Measurements from ENCODE around the gene SLC15A4.

The SLC15A4 gene

DNA sequence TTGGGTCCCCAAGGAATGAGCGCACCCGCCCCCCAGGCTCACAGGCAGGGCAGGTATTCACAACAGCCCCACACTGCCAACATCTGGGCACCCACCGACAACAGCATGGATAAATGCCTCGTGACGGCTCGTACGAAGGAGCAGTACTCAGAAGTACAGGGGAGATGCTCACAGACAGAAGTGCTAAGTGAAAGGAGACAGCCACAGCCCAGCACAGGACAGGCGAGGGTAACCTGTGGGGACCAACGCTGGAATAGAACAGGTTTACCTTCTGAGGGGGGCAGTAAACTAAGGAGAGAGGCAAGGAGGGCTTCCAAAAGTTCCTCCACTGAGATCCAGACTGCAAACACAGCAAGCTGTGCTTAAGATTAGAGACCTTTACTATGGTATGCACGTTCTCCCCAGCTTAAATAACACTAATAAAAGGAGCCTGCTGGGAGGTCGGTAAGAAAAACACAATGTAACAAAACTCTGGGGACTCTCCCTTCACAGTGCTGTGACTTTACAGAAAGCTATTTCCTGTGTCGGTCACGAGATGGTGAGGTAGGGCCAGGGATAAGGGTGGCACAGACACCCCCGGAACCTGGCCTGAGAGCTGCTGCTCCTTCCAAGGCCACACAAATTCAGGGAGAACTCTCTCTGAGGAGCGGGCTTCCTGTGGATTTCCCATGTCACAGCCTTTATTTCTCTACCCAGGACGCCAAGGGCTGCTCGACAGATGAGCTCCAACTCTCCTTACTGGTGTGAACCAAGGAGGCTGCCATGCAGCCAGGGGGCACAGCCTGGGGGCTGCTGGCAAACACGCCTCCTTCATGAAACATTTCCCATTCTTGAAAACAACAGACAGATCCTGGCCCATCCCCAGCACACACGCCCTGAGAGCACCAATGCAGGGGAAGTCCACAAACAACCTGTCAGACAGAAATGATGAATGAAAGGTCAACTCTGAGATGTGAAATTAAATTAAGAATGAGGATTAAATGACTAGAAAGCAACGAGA lies 26.3 kb downstream of the SLC15A4 start:
- no peak; the same call in none of the 2 replicates for TF ChIP-seq POLR2A (IDR thresholded peaks at IDR 0.05; ENCODE audit: low read depth, low read length)
- no peak for TF ChIP-seq POLR2AphosphoS5 (IDR thresholded peaks at IDR 0.05; ENCODE audit: low read depth, low read length)
- TF ChIP-seq TAF1 (IDR thresholded peaks at IDR 0.05; ENCODE audit: borderline replicate concordance, low read depth, low read length): no peak; the same call in 1 of the 2 replicates
- FAIRE-seq: peak; percentile 96

DNA sequence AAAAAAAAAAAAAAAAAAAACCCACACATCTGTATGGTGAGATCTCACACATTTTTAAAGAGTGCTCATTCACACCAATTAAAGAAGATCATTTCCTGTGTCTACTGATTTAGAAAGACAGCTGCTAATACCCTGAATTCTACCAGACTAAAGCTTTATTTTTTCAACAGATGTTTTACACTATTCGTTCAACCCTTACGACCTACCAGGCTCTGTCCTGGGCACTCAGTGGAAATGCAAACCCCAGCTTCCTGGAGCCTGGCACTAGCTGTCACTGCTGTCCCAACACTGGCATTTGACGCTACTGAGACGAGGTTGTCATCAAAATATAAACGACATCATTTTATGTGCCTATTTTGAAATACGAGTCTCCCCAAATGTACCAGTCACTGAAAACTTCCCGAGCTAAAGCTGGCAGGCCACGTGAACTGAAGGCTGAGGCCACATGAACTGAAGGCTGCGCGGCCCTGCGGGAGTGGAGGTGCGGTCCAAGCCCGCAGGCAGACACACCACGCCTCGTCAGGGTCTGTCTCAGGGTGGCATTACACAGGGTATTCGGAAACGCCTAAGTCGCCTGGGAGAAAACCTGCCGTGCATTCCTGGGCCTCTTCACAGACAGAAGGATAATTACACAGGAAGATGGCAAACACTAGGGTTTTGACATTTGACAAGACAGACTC lies 27.2 kb downstream of the SLC15A4 start:
- no peak for DNase-seq (ENCODE audit: insufficient read length)
- no peak for FAIRE-seq
- TF ChIP-seq TAF1 (IDR thresholded peaks at IDR 0.05; ENCODE audit: borderline replicate concordance, low read depth, low read length): no peak

More for the DNA sequence above, 26.3 kb downstream of the SLC15A4 start:
- no peak for DNase-seq (ENCODE audit: insufficient read length)

DNA sequence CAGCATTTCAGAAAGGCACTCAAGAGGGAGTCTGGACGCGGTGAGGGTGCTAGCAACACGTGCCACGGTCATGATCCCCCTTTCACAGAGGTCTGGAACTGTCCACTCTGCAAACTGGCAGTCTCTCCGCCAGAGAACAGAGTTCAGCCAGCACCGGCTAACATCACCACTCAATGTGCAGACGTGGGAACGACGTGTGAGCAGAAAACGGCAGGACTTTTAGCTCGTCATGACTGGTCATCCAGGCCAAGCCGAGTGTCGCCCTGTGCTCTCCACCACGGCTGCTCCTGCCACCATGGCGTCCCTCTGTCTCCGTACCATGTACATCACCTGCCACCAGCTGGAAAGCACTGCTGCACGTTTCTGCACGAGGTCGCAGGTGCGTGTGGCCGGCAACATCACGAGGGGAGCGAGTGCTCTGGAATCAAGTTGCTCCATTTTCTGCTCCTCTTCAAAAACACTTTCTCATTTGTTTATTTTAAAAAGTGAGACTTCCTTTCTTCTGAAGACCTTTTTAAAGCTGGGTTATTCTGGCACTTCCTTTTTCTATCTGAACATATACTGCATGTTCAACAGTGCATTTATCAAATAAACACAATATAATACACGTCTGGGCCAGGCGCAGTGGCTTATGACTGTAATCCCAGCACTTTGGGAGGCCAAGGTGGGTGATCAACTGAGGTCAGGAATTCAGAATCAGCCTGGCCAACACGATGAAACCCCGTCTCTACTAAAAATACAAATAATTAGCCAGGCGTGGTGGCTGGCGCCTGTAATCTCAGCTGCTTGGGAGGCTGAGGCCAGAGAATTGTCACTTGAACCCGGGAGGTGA lies 28.0 kb downstream of the SLC15A4 start:
- no peak for DNase-seq (ENCODE audit: insufficient read length)
- FAIRE-seq: peak; percentile 87
- TF ChIP-seq TAF1 (IDR thresholded peaks at IDR 0.05; ENCODE audit: borderline replicate concordance, low read depth, low read length): no peak
- no peak; the same call in 1 of the 2 replicates for TF ChIP-seq POLR2A (IDR thresholded peaks at IDR 0.05; ENCODE audit: low read depth, low read length)
- peak; percentile 56; the same call in 1 of the 2 replicates for TF ChIP-seq POLR2AphosphoS5 (IDR thresholded peaks at IDR 0.05; ENCODE audit: low read depth, low read length)

DNA sequence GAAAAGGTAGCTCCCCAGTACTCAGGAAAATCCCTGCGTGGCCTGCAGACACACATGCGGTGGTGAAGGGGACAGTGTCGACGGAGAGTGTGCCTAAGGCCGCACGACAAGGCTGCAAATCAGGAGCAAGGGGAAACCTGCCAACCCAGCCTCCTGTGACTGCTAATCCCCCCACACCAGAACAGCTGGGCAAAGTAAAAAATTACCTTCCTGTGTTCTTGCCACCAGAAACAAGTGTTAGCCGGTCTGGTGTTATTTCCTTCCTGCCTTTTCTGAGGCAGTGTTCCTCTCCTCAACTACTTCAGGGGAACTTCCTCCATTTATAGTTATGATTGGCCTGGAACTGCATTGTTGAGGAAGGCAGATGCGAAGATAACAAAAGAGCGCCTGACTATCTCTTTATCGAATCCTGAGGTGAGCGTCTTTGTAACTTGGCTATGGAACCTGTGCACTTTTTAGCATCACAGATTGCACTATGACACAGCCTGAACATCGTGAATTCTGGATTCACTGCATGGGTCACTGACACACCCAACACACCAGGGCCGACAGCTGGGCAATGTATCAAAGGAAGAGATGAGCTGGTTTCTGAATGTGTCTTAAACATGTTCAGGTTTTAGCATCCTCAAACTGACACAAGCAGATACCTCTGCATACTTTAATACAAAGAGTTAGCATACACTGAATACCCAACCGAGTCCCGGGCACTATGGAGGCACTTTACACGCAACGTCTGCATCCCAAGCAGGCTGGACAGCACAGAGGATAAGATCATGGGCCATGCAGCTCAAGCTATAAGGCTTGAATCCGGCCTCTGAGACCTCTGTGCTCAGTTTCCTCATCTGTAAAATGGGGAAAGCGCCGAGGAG lies 28.9 kb downstream of the SLC15A4 start:
- peak; percentile 61 for FAIRE-seq
- DNase-seq (ENCODE audit: insufficient read length): no peak
- TF ChIP-seq TAF1 (IDR thresholded peaks at IDR 0.05; ENCODE audit: borderline replicate concordance, low read depth, low read length): no peak
- peak; percentile 79 for TF ChIP-seq POLR2AphosphoS5 (IDR thresholded peaks at IDR 0.05; ENCODE audit: low read depth, low read length)
- TF ChIP-seq POLR2A (IDR thresholded peaks at IDR 0.05; ENCODE audit: low read depth, low read length): peak; percentile 62

DNA sequence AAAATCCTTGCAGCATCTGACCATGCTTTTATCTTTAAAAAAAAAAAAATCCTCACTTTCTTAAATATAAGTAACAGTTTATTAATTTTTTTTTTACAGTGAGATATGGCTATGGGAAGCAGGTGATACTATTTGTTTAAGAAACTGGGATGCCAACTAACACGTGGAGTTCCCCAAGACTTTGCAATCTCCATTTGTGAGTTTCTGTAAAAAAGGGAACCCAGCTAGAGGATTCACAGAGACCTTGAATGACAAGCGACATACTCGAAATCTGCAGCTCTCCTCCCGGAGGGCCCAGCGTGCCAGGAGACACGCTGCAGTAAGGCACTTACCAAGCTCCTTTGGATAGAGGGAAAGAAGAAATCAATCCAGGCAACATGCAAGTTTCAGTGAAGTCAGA lies 30.1 kb downstream of the SLC15A4 start:
- peak; percentile 46 for FAIRE-seq
- TF ChIP-seq TAF1 (IDR thresholded peaks at IDR 0.05; ENCODE audit: borderline replicate concordance, low read depth, low read length) (no peak), POLR2A (IDR thresholded peaks at IDR 0.05; ENCODE audit: low read depth, low read length) (no peak)
- no peak for DNase-seq (ENCODE audit: insufficient read length)

DNA sequence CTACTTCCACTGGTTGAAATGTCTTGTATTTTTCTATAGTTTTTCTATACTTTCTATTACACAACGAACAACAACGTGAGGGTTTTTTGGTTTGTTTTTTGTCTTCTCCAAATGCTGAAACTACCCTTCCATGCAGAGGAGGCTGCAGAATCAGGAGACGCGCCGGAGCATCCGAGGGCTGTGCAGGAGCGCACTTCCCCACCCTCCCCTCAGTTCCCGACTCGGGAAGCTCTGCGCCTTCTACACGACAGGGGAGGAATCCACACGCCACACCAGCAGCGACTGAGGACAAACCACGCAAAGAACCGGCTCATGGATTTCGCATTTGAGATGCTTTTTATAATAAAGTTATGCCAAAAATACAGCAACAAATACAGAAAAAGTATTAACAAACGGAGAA lies 30.9 kb downstream of the SLC15A4 start:
- FAIRE-seq: no peak
- DNase-seq (ENCODE audit: insufficient read length): no peak
- TF ChIP-seq TAF1 (IDR thresholded peaks at IDR 0.05; ENCODE audit: borderline replicate concordance, low read depth, low read length): no peak
- TF ChIP-seq POLR2A (IDR thresholded peaks at IDR 0.05; ENCODE audit: low read depth, low read length): no peak
- TF ChIP-seq POLR2AphosphoS5 (IDR thresholded peaks at IDR 0.05; ENCODE audit: low read depth, low read length): no peak

DNA sequence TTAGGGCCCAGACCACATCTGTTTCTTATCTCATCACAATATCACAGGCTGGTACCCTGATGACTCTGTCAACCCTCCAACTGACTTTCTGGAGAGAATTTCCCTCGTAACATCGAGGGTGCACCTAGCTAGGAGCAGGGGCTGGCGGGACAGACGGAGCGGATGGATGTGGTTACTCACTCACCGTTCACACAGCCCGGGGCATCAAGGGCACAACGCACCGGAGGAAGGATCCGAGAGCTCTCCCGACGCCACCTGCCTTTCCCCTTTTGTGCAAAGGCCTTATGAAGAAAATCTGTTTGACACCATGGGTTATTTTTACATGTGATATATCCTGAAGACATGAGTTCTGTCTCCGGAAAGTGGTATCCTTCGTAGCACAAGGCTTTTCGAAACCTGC lies 31.4 kb downstream of the SLC15A4 start:
- DNase-seq (ENCODE audit: insufficient read length) (no peak), FAIRE-seq (no peak)
- TF ChIP-seq TAF1 (IDR thresholded peaks at IDR 0.05; ENCODE audit: borderline replicate concordance, low read depth, low read length) (no peak), POLR2A (IDR thresholded peaks at IDR 0.05; ENCODE audit: low read depth, low read length) (no peak), POLR2AphosphoS5 (IDR thresholded peaks at IDR 0.05; ENCODE audit: low read depth, low read length) (peak; percentile 47; the same call in 1 of the 2 replicates)

DNA sequence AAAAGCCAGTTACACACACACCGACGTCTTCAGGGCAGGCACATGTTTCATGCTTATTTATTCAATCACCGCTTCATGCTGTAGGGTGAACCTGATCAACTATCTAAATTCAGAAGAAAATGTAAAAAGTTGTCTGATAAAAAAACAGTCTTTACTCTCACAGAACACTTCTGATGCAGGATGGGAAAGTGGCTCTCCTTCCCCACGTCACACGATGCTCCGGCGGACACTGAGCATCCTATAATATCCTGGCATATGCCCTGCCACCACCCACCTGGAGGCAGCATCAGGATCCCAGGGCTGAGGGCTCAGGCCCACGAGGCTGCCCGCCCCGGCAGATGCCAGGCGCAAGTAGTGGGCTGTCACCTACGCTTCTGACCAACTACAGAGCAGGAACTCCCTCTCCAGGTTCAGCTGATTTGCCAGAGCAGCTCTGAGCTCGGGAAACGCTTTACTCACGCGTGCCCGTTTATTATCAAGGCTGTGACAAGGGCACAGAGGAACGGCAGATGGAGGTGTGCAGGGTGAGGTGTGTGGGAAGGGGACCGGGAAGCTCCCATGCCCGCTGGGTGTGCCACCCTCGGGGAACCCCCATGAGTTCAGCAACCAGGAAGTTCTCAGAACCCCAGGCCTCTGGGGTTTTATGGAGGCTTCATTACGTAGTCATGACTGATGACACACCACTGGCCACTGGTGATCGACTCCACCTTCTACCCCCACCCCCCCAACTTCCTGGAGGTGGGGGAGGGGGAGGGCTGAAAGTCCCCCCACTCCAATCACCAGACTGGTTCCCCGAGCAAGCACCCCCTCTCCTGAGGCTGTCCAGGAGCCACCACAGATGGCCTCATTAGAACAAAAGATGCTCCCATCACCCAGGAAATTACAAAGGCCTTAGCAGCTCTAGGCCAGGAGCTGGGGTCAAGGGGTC lies 32.1 kb downstream of the SLC15A4 start:
- FAIRE-seq: peak; percentile 24
- DNase-seq (ENCODE audit: insufficient read length): no peak
- TF ChIP-seq POLR2AphosphoS5 (IDR thresholded peaks at IDR 0.05; ENCODE audit: low read depth, low read length) (peak; percentile 33), TAF1 (IDR thresholded peaks at IDR 0.05; ENCODE audit: borderline replicate concordance, low read depth, low read length) (no peak), POLR2A (IDR thresholded peaks at IDR 0.05; ENCODE audit: low read depth, low read length) (peak; percentile 51)

DNA sequence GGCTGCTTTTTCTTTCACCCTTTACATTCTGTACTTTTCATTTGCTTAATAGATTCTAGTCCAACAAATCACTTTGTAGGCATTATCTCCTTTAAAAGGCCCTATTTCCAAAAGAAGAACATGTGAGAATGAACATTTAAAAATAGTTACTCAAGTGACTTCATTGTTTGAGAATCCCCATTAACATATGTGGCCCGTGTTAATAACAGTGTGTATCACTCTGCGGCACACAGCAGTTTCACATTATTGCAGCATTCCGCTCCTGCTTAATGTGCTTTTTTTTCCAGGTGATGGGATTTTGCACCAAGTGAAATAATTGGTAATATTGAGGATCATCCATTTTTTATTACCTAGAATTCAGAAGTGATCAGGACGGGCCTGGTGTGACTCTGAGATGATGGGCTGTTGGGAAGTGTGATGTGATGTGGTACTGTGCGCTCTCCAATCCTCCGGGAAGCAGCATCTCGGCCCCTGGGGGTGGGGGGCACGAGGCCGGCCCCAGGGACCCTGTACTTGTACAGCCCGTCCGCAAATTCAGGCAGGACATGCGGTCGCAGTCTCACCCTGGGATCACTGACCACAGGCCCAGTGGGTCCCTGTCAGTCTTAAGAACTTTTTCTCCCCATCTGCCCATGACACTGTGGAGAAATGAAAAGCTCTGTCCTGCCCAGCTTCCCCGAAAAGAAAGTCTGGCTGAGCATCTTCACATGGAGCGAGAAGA lies 32.9 kb downstream of the SLC15A4 start:
- TF ChIP-seq TAF1 (IDR thresholded peaks at IDR 0.05; ENCODE audit: borderline replicate concordance, low read depth, low read length): no peak
- TF ChIP-seq POLR2AphosphoS5 (IDR thresholded peaks at IDR 0.05; ENCODE audit: low read depth, low read length): no peak
- TF ChIP-seq POLR2A (IDR thresholded peaks at IDR 0.05; ENCODE audit: low read depth, low read length): no peak

More for the DNA sequence above, 32.9 kb downstream of the SLC15A4 start:
- FAIRE-seq: no peak
- no peak for DNase-seq (ENCODE audit: insufficient read length)
